ENCODE data around the gene FBP2.

DNA sequence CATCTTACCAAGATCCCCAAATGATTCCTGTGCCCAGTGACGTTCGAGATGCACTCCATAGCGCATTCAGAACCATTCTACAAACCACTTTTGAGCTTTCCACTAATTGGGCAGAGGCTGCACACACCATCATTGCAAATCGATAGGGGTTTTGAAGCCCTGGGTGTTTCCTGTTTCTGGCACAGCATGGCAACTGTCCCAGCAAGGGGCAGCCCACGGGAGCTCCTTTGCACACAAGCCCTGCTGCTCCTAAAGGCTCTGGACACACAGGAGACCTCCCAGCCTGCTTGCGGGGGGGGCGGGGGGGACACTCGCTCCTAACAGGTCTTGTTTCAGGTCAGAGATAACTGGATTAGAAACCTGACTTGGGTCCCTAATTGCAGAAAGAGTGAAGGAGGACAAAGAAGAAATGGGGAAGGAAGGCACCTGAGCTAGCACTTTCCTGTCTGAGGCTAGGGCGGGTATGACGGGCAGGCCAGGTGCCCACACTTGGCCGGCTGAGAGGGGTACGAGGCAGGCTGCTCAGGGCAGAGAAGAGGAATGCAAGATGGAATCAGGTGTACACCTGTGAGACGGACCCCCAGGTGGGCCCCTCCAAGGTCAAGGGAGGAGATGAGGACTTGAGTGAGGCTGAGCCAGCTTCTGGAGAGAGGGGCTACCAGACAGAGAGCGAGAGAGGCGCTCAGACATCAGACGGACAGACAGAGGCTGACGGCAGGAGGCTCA lies 44.9 kb upstream of the FBP2 start:
- TF ChIP-seq, protein P1, sequence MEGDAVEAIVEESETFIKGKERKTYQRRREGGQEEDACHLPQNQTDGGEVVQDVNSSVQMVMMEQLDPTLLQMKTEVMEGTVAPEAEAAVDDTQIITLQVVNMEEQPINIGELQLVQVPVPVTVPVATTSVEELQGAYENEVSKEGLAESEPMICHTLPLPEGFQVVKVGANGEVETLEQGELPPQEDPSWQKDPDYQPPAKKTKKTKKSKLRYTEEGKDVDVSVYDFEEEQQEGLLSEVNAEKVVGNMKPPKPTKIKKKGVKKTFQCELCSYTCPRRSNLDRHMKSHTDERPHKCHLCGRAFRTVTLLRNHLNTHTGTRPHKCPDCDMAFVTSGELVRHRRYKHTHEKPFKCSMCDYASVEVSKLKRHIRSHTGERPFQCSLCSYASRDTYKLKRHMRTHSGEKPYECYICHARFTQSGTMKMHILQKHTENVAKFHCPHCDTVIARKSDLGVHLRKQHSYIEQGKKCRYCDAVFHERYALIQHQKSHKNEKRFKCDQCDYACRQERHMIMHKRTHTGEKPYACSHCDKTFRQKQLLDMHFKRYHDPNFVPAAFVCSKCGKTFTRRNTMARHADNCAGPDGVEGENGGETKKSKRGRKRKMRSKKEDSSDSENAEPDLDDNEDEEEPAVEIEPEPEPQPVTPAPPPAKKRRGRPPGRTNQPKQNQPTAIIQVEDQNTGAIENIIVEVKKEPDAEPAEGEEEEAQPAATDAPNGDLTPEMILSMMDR (IDR thresholded peaks at IDR 0.05 in 4 of 5, conservative IDR thresholded peaks at IDR 0.05 in 1 of 5) = no peak
- TF ChIP-seq POLR2A (IDR thresholded peaks at IDR 0.05) = no peak
